ENCODE measurements around the gene GGCX.

Gene GGCX

DNA sequence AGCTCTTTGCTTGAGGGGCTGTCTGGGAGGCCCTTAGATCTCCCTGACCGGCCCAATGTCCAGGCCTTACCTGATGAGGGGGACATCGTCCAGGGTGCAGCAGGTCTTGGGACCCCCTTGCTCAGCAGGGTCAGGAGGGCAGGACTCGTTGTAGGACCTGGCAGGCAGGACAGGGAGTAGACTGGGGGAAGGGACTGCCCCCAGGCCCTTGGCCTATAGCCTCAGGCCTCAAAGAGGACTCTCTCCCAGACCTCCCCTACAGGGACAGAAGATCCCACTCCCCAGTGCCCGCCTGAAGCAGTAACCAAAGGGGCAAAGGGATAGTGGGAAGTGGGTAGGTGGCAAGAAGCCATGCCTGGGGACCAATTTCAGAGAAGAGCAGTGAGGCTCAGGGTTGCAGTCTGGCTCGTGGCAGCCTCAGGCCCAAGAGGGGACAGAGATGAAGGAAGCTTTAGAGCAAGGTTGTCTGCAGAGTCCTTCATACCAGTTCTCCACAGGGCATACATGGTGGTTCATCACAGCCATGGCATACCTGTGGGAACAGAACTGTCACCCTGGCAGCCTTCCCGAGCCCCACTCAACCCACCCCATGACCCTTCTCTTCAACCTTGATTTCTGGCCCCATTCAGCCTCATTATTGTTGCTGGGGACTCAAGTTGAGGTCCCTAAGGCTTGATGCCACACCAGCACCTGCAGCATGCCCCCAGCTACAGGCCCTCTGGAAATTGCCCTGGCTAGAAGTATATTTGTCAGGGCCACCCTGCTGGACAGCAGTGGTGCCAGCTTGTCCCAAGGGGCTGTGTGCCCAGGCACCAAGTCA is 39.9 kb upstream of the GGCX start:
- no peak overlapping the region for H3K27ac ChIP-seq
- H3K4me3 ChIP-seq (ENCODE audit: low read depth, low read length): peak overlapping the region; percentile 85

DNA sequence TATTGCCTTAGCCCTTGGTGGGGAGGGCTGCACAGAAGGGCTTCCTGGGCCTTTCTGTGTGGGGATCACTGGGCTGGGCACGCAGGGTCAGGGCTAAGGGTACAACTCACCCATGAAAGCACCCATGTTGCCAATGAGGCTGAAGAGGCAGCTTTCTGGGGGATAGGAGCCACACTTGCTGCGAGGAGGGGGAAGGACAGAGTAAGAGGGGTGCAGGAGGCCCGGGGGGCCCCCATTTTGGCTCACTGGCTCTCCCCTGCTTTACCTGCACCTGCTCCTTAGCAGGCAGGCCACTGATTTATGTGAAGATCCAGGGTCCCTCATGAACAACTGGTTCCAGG is 38.9 kb upstream of the GGCX start:
- TF ChIP-seq, protein P1, sequence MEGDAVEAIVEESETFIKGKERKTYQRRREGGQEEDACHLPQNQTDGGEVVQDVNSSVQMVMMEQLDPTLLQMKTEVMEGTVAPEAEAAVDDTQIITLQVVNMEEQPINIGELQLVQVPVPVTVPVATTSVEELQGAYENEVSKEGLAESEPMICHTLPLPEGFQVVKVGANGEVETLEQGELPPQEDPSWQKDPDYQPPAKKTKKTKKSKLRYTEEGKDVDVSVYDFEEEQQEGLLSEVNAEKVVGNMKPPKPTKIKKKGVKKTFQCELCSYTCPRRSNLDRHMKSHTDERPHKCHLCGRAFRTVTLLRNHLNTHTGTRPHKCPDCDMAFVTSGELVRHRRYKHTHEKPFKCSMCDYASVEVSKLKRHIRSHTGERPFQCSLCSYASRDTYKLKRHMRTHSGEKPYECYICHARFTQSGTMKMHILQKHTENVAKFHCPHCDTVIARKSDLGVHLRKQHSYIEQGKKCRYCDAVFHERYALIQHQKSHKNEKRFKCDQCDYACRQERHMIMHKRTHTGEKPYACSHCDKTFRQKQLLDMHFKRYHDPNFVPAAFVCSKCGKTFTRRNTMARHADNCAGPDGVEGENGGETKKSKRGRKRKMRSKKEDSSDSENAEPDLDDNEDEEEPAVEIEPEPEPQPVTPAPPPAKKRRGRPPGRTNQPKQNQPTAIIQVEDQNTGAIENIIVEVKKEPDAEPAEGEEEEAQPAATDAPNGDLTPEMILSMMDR (IDR thresholded peaks at IDR 0.05): no peak
- Histone ChIP-seq H3K27ac (no peak overlapping the region), H3K9ac (no peak overlapping the region), H3K9me3 (ENCODE audit: control insufficient read depth, low read length) (no peaks in the 10 kb centered on the region), H3K4me2 (ENCODE audit: low read length) (no peak overlapping the region), H3K4me1 (peaks cover 27% of the 10 kb centered on the region), H3K27me3 (ENCODE audit: control insufficient read depth, insufficient read depth, low read length) (no peaks in the 10 kb centered on the region), H3K36me3 (ENCODE audit: control insufficient read depth, insufficient read depth, low read length) (no peaks in the 10 kb centered on the region), H3K79me2 (peaks cover 15% of the 10 kb centered on the region), H3K4me3 (ENCODE audit: low read depth, low read length) (no peak overlapping the region), H2AFZ (no peak overlapping the region)

More for the DNA sequence above, 39.9 kb upstream of the GGCX start:
- no peaks in the 10 kb centered on the region for H3K36me3 ChIP-seq (ENCODE audit: control insufficient read depth, insufficient read depth, low read length)
- peaks cover 12% of the 10 kb centered on the region for H3K79me2 ChIP-seq
- no peaks in the 10 kb centered on the region for H3K27me3 ChIP-seq (ENCODE audit: control insufficient read depth, insufficient read depth, low read length)
- peak overlapping the region; percentile 82 for H3K4me2 ChIP-seq (ENCODE audit: low read length)
- H3K4me1 ChIP-seq: peaks cover 27% of the 10 kb centered on the region
- TF ChIP-seq, protein P1 (IDR thresholded peaks at IDR 0.05): no peak
- H3K9me3 ChIP-seq (ENCODE audit: control insufficient read depth, low read length): no peaks in the 10 kb centered on the region
- no peak overlapping the region for H2AFZ ChIP-seq
- no peak overlapping the region for H3K9ac ChIP-seq

DNA sequence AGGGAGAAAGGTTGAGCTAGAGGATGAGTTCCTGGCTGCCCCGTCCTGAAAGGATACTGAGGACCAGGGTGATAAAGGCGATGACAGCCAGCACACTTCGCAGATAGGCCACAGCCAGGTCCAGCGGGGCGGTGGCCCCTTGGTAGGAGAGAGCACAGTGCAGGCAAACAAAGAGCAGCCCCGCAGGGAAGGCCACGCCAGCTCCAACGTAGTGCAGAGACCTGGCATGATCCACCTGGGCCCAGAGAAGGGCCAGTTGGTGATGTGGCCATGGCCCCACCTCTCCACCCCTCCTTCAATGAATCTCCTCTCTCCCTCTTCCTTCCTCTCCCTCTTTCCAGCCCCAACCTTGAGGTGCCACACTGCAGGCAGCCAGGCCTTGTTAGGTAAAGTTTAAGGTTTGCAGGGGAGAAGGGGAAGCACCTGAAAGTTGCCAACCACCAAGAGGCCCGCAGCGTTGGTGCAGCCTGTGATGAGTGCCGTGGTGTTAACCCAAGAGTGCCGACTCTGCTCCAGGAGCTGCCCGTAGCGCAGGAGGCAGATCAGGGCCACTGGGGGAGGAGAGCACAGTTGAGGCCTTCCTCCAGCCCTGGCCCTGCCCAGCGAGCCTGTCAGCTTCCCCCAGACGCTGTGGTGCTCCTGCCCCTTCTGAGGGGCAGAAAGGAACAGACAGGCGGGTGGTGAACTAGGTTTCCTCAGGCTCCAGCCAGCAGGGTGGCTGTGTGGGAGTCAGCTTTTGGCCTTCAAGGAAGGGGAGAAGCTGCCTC is 38.4 kb upstream of the GGCX start:
- H3K4me1 ChIP-seq: peaks cover 25% of the 10 kb centered on the region

DNA sequence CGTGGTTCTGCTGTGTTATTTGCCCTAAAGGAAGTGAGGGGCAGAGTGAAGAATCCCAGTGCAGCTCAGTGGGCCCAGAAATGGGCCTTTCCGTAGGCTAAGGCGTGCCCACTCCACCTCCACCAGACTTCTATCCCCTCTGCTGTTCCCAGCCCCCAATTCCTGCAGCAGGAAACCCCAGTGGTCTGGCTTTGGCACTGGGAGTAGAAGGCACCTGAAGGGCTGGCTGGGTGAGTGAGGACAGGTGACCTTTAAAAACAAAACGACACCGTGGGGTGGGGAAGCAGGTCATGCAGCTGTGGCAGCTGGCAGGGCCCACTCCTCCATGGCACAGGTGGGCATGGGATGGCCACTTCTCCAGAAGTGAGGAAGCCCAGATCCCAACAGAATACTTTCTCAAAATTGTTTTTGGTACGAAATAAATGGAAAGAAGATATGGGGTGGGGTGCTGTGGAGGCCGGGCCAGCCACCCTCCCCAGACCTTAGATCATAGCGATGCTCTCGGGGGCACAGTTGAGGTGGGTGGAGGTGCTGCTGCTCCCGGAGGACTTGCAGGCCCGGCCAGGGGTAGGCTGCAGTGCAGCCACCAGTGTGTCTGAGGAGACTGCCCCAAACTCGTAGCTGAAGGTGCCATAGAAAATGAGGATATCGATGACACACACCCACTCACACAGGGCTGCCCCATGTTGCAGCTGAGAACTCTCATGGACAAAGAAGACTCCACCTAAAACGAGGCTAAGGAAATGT is 37.5 kb upstream of the GGCX start:
- Histone ChIP-seq H3K9ac (no peak overlapping the region), H3K27me3 (ENCODE audit: control insufficient read depth, insufficient read depth, low read length) (no peaks in the 10 kb centered on the region), H2AFZ (no peak overlapping the region), H3K79me2 (peaks cover 13% of the 10 kb centered on the region), H3K9me3 (ENCODE audit: control insufficient read depth, low read length) (no peaks in the 10 kb centered on the region), H3K4me1 (peaks cover 21% of the 10 kb centered on the region), H3K36me3 (ENCODE audit: control insufficient read depth, insufficient read depth, low read length) (no peaks in the 10 kb centered on the region), H3K27ac (no peak overlapping the region), H3K4me3 (ENCODE audit: low read depth, low read length) (no peak overlapping the region), H3K4me2 (ENCODE audit: low read length) (no peak overlapping the region)
- TF ChIP-seq, protein P1 (IDR thresholded peaks at IDR 0.05): no peak

More for the DNA sequence above, 38.4 kb upstream of the GGCX start:
- Histone ChIP-seq H3K27me3 (ENCODE audit: control insufficient read depth, insufficient read depth, low read length) (no peaks in the 10 kb centered on the region), H3K36me3 (ENCODE audit: control insufficient read depth, insufficient read depth, low read length) (no peaks in the 10 kb centered on the region), H3K9ac (no peak overlapping the region), H3K4me2 (ENCODE audit: low read length) (no peak overlapping the region), H3K27ac (no peak overlapping the region), H3K4me3 (ENCODE audit: low read depth, low read length) (no peak overlapping the region), H2AFZ (no peak overlapping the region), H3K79me2 (peaks cover 15% of the 10 kb centered on the region), H3K9me3 (ENCODE audit: control insufficient read depth, low read length) (no peaks in the 10 kb centered on the region)
- TF ChIP-seq, protein P1 (IDR thresholded peaks at IDR 0.05): no peak
